Neural progenitor cell (in vitro differentiated cells): ENCODE measurements around the gene TRNT1.

Experiments used
- EZH2 ChIP-seq: fragments of 200-600 bp; sonication (generic); IDR thresholded peaks from 2 replicates; pipeline ENCODE4 v1.6.1; 2017; ENCODE audit warnings: antibody characterized with exemption, mild to moderate bottlenecking, moderate library complexity
- TF ChIP-seq, protein P1 (sequence below): fragments of 200-600 bp; sonication (generic); IDR thresholded peaks from 2 replicates; pipeline ENCODE4 v1.5.1; 2017; ENCODE audit warnings: antibody characterized with exemption, mild to moderate bottlenecking

- TF ChIP-seq EZH2, result no peak
- TF ChIP-seq, protein P1, sequence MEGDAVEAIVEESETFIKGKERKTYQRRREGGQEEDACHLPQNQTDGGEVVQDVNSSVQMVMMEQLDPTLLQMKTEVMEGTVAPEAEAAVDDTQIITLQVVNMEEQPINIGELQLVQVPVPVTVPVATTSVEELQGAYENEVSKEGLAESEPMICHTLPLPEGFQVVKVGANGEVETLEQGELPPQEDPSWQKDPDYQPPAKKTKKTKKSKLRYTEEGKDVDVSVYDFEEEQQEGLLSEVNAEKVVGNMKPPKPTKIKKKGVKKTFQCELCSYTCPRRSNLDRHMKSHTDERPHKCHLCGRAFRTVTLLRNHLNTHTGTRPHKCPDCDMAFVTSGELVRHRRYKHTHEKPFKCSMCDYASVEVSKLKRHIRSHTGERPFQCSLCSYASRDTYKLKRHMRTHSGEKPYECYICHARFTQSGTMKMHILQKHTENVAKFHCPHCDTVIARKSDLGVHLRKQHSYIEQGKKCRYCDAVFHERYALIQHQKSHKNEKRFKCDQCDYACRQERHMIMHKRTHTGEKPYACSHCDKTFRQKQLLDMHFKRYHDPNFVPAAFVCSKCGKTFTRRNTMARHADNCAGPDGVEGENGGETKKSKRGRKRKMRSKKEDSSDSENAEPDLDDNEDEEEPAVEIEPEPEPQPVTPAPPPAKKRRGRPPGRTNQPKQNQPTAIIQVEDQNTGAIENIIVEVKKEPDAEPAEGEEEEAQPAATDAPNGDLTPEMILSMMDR, result no peak
These were observed 19.6 kb upstream of the TRNT1 start for GRCh38 chr3:3107181-3107580.
